Immature natural killer cell (primary cell): Measurements from ENCODE around the gene PRKCG. TPM values are rescaled to one million over a fixed set of nuclear protein-coding genes. Genes with fewer than 3 reads are reported as not detected.
A peak's percentile ranks its signal among the peaks of the same experiment; 100 is the strongest.
"Not testable (repeated sequence)": the region's sequence is repeated elsewhere in the genome, so short reads cannot be mapped to it uniquely, and the experiment has no call there.

ENCODE experiments used
- DNase-seq, 3 donors: peaks; one replicate each; pipeline ENCODE4 v3.0.0; 2022; ENCODE audit warnings: mixed read lengths in 1 of 3
- H3K27ac Mint-ChIP-seq, 6 donors: one replicate each; pipeline ENCODE4 v1.8.0; 2020; ENCODE audit warnings: mixed read lengths in 6 of 6, mild to moderate bottlenecking in 5 of 6, inconsistent platforms in 4 of 6, moderate library complexity in 3 of 6
- H3K27me3 Mint-ChIP-seq, 3 donors: one replicate each; pipeline ENCODE4 v1.8.0; 2020 to 2021; ENCODE audit warnings: low read depth in 3 of 3, mild to moderate bottlenecking in 3 of 3, mixed read lengths in 3 of 3, moderate library complexity in 3 of 3, inconsistent platforms in 1 of 3
- H3K36me3 Mint-ChIP-seq, 3 donors: one replicate each; pipeline ENCODE4 v1.8.0; 2020; ENCODE audit warnings: mixed read lengths in 3 of 3, inconsistent platforms in 2 of 3, mild to moderate bottlenecking in 2 of 3
- H3K4me1 Mint-ChIP-seq, 2 donors: one replicate each; pipeline ENCODE4 v1.8.0; 2020; ENCODE audit warnings: inconsistent platforms in 2 of 2, mild to moderate bottlenecking in 2 of 2, mixed read lengths in 2 of 2, moderate library complexity in 1 of 2
- H3K4me3 Mint-ChIP-seq, 5 donors: one replicate each; pipeline ENCODE4 v1.8.0; 2020; ENCODE audit warnings: mild to moderate bottlenecking in 5 of 5, mixed read lengths in 5 of 5, inconsistent platforms in 3 of 5, moderate library complexity in 3 of 5
- H3K9me3 Mint-ChIP-seq, 6 donors: one replicate each; pipeline ENCODE4 v1.8.0; 2020; ENCODE audit warnings: mild to moderate bottlenecking in 6 of 6, mixed read lengths in 6 of 6, inconsistent platforms in 4 of 6, moderate library complexity in 3 of 6
- polyA plus RNA-seq, 3 donors: library from polyadenylated mRNA; unstranded; fragments of 300-500 nt; fragmentation: Illumina TruSeq; gene quantifications; one replicate each; pipeline ENCODE4 v1.2.3, GENCODE V29; 2021

The PRKCG gene
- polyA plus RNA-seq: not detected

GRCh38 chr19:53881482-53882390 is at the start of gene PRKCG:
TSS of gene PRKCG (plus strand) at chr19:53882197. CDS start at chr19:53882495, 298 bp downstream.
- no peaks in the 10 kb centered on the region for H3K9me3 Mint-ChIP-seq
- DNase-seq: peak; percentile 48 to 50 (median 49)

GRCh38 chr19:53832861-53833260 is 49.1 kb upstream of the PRKCG start:
- not testable (repeated sequence) for H3K9me3 Mint-ChIP-seq, H3K27ac Mint-ChIP-seq, DNase-seq, H3K4me3 Mint-ChIP-seq, H3K4me1 Mint-ChIP-seq, H3K36me3 Mint-ChIP-seq
- peaks cover 11 to 13% (median 12%) of the 10 kb centered on the region in 3 donors for H3K27me3 Mint-ChIP-seq

More at GRCh38 chr19:53881482-53882390, at the start of gene PRKCG:
- no peaks in the 10 kb centered on the region for H3K36me3 Mint-ChIP-seq
- H3K27me3 Mint-ChIP-seq: peaks cover 6 to 10% (median 8%) of the 10 kb centered on the region in 3 donors
- H3K4me1 Mint-ChIP-seq: peaks cover 6 to 13% of the 10 kb centered on the region in 2 donors
- peak within 1 kb of the TSS in 3 of 5 donors; percentile 34 to 57 (median 38) for H3K4me3 Mint-ChIP-seq
- no peak within 1 kb of the TSS for H3K27ac Mint-ChIP-seq

GRCh38 chr19:53838446-53838845 is 43.6 kb upstream of the PRKCG start:
- not testable (repeated sequence) for DNase-seq, H3K4me3 Mint-ChIP-seq, H3K4me1 Mint-ChIP-seq, H3K9me3 Mint-ChIP-seq, H3K27ac Mint-ChIP-seq, H3K27me3 Mint-ChIP-seq, H3K36me3 Mint-ChIP-seq

- not testable (repeated sequence) for H3K9me3 Mint-ChIP-seq, H3K4me3 Mint-ChIP-seq, H3K27ac Mint-ChIP-seq, H3K27me3 Mint-ChIP-seq, DNase-seq, H3K4me1 Mint-ChIP-seq, H3K36me3 Mint-ChIP-seq
These were observed 41.8 kb upstream of the PRKCG start for GRCh38 chr19:53840241-53840640.

GRCh38 chr19:53840914-53841313 is 41.1 kb upstream of the PRKCG start:
- not testable (repeated sequence) for H3K4me3 Mint-ChIP-seq, H3K4me1 Mint-ChIP-seq, H3K36me3 Mint-ChIP-seq, H3K27me3 Mint-ChIP-seq, H3K9me3 Mint-ChIP-seq, H3K27ac Mint-ChIP-seq, DNase-seq

GRCh38 chr19:53844849-53845246 is 37.1 kb upstream of the PRKCG start:
- Mint-ChIP-seq H3K4me3 (no peak overlapping the region), H3K4me1 (peaks cover 4 to 5% of the 10 kb centered on the region in 2 donors), H3K27me3 (peaks cover 5 to 7% (median 6%) of the 10 kb centered on the region in 3 donors), H3K36me3 (no peaks in the 10 kb centered on the region), H3K9me3 (peaks cover 0 to 2% (median 0%) of the 10 kb centered on the region in 6 donors), H3K27ac (no peak overlapping the region)
- DNase-seq: no peak

- H3K27ac Mint-ChIP-seq: no peak overlapping the region
- no peaks in the 10 kb centered on the region for H3K36me3 Mint-ChIP-seq
- H3K9me3 Mint-ChIP-seq: peaks cover 0 to 2% (median 0%) of the 10 kb centered on the region in 6 donors
- H3K4me1 Mint-ChIP-seq: no peaks in the 10 kb centered on the region
- H3K27me3 Mint-ChIP-seq: peaks cover 3 to 16% (median 6%) of the 10 kb centered on the region in 3 donors
- no peak for DNase-seq
- H3K4me3 Mint-ChIP-seq: no peak overlapping the region
These were observed 34.4 kb upstream of the PRKCG start for GRCh38 chr19:53847555-53847954.

- no peaks in the 10 kb centered on the region for H3K36me3 Mint-ChIP-seq
- H3K27ac Mint-ChIP-seq: no peak overlapping the region
- H3K9me3 Mint-ChIP-seq: peaks cover 0 to 2% (median 0%) of the 10 kb centered on the region in 6 donors
- no peak for DNase-seq
- H3K4me1 Mint-ChIP-seq: no peaks in the 10 kb centered on the region
- peaks cover 4 to 18% (median 6%) of the 10 kb centered on the region in 3 donors for H3K27me3 Mint-ChIP-seq
- H3K4me3 Mint-ChIP-seq: no peak overlapping the region
These were observed 32.7 kb upstream of the PRKCG start for GRCh38 chr19:53849237-53849676.

GRCh38 chr19:53853707-53854106 is 28.3 kb upstream of the PRKCG start:
- Mint-ChIP-seq H3K27me3 (peaks cover 2 to 17% (median 4%) of the 10 kb centered on the region in 3 donors), H3K4me3 (no peak overlapping the region), H3K4me1 (no peaks in the 10 kb centered on the region), H3K36me3 (no peaks in the 10 kb centered on the region), H3K9me3 (peaks cover 0 to 2% (median 0%) of the 10 kb centered on the region in 6 donors), H3K27ac (no peak overlapping the region)
- DNase-seq: no peak

- Mint-ChIP-seq H3K27ac (peak overlapping the region in 5 of 6 donors; percentile 25 to 83 (median 48)), H3K36me3 (peaks cover 0 to 3% (median 0%) of the 10 kb centered on the region in 3 donors), H3K27me3 (peaks cover 21 to 32% (median 22%) of the 10 kb centered on the region in 3 donors), H3K4me3 (peak overlapping the region in 1 of 5 donors; percentile 16), H3K4me1 (peaks cover 28% of the 10 kb centered on the region in 2 donors), H3K9me3 (no peaks in the 10 kb centered on the region)
- no peak for DNase-seq
These were observed 17.6 kb upstream of the PRKCG start for GRCh38 chr19:53864308-53864836.

GRCh38 chr19:53865523-53865917 is 16.5 kb upstream of the PRKCG start:
- Mint-ChIP-seq H3K4me3 (peak overlapping the region; percentile 47 to 97 (median 93)), H3K4me1 (peaks cover 31 to 33% of the 10 kb centered on the region in 2 donors), H3K9me3 (no peaks in the 10 kb centered on the region), H3K27me3 (peaks cover 28 to 39% (median 28%) of the 10 kb centered on the region in 3 donors), H3K36me3 (peaks cover 0 to 3% (median 0%) of the 10 kb centered on the region in 3 donors), H3K27ac (peak overlapping the region; percentile 76 to 100 (median 99))
- DNase-seq: no peak

- Mint-ChIP-seq H3K27ac (peak overlapping the region; percentile 99 to 100 (median 99)), H3K36me3 (peaks cover 0 to 3% (median 0%) of the 10 kb centered on the region in 3 donors), H3K9me3 (no peaks in the 10 kb centered on the region), H3K4me3 (peak overlapping the region; percentile 93 to 97 (median 96)), H3K27me3 (peaks cover 31 to 41% (median 35%) of the 10 kb centered on the region in 3 donors), H3K4me1 (peaks cover 37 to 38% of the 10 kb centered on the region in 2 donors)
- peak; percentile 80 to 86 (median 83) for DNase-seq
These were observed 15.8 kb upstream of the PRKCG start for GRCh38 chr19:53865918-53866864.

- Mint-ChIP-seq H3K4me1 (peaks cover 42 to 44% of the 10 kb centered on the region in 2 donors), H3K27me3 (peaks cover 34 to 45% (median 40%) of the 10 kb centered on the region in 3 donors), H3K27ac (peak overlapping the region; percentile 99 to 100 (median 99)), H3K4me3 (peak overlapping the region; percentile 93 to 97 (median 96)), H3K36me3 (peaks cover 0 to 3% (median 0%) of the 10 kb centered on the region in 3 donors), H3K9me3 (no peaks in the 10 kb centered on the region)
- no peak for DNase-seq
These were observed 15.2 kb upstream of the PRKCG start for GRCh38 chr19:53866865-53867224.
